ENCODE measurements around the gene ANKRD60.

GRCh38 chr20:58236612-58237317, 8.3 kb upstream of the ANKRD60 start:
- TF ChIP-seq CTCF (IDR thresholded peaks at IDR 0.05) (peak; percentile 98), EZH2 (IDR thresholded peaks at IDR 0.05; ENCODE audit: borderline replicate concordance, insufficient read depth, low read depth, low read length, poor library complexity, severe bottlenecking) (no peak)

Data from B cell (primary cell).